Breast epithelium (tissue), 3 donors: ENCODE data around the gene ADAM21.
"Not testable (repeated sequence)": the region's sequence is repeated elsewhere in the genome, so short reads cannot be mapped to it uniquely, and the experiment has no call there.

Experiments
- POLR2A ChIP-seq: fragments of 450-650 bp; IDR thresholded peaks from one replicate; pipeline ENCODE4 v1.6.1; 2016; ENCODE audit warnings: antibody characterized with exemption, mild to moderate bottlenecking, moderate library complexity
- POLR2AphosphoS5 ChIP-seq, 3 donors: sonication (generic); formaldehyde crosslinking; IDR thresholded peaks; one replicate each; pipeline ENCODE4 v1.6.1; 2017; ENCODE audit warnings: antibody characterized with exemption in 3 of 3
- TF ChIP-seq, protein P1 (sequence below), 3 donors: fragments of 450-650 bp; IDR thresholded peaks; one replicate each; pipeline ENCODE4 v1.5.1; 2016 to 2017; ENCODE audit warnings: antibody characterized with exemption in 3 of 3, mild to moderate bottlenecking in 3 of 3, moderate library complexity in 3 of 3

DNA sequence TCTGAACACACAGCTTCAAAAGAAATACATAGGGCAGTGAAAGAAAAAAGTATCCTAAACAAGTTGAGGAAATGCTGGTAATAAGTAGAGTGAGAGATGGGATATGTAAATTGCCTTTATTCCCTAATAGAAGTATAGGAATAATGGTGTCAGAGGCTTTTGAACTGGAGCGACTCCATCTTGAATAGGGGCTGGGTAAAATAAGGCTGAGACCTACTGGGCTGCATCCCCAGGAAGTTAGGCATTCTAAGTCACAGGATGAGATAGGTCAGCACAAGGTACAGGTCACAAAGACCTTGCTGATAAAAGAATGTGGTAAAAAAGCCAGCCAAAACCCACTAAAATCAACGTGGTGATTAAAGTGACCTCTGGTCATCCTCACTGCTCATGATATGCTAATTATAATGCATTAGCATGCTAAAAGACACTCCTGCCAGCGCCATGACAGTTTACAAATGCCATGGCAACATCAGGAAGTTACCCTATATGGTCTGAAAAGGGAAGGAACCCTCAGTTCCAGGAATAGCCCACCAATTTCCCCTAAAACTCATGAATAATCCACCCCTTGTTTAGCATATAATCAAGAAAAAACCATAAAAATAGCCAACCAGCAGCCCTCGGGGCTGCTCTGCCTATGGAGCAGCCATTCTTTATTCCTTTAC lies 32.6 kb upstream of the ADAM21 start:
- TF ChIP-seq POLR2A; POLR2AphosphoS5 (IDR thresholded peaks at IDR 0.05): not testable (repeated sequence)
- TF ChIP-seq, protein P1, sequence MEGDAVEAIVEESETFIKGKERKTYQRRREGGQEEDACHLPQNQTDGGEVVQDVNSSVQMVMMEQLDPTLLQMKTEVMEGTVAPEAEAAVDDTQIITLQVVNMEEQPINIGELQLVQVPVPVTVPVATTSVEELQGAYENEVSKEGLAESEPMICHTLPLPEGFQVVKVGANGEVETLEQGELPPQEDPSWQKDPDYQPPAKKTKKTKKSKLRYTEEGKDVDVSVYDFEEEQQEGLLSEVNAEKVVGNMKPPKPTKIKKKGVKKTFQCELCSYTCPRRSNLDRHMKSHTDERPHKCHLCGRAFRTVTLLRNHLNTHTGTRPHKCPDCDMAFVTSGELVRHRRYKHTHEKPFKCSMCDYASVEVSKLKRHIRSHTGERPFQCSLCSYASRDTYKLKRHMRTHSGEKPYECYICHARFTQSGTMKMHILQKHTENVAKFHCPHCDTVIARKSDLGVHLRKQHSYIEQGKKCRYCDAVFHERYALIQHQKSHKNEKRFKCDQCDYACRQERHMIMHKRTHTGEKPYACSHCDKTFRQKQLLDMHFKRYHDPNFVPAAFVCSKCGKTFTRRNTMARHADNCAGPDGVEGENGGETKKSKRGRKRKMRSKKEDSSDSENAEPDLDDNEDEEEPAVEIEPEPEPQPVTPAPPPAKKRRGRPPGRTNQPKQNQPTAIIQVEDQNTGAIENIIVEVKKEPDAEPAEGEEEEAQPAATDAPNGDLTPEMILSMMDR (IDR thresholded peaks at IDR 0.05) = not testable (repeated sequence)
